ENCODE measurements around the gene TRIML1.

DNA sequence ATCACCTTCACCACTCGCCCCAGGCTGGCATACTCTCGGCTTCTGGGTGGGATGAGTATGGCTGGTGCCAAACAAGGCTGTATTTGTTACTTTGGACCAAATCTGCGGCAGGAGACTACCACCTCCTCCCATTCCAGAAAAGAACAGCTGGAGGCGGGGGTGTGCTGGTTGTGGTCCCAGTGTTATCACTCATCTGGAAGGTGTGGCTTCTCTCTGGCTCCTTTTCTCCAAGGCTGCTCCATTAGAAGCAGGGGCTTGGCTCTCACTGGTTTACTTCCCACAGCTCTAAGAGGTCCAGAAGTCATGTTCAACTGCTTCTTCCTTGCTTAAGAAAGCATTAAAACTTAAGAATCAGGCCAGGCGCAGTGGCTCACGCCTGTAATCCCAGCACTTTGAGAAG, 27.3 kb upstream of the TRIML1 start:
- TF ChIP-seq POLR2A (IDR thresholded peaks at IDR 0.05) (no peak), POLR2AphosphoS5 (IDR thresholded peaks at IDR 0.05) (no peak)
- TF ChIP-seq, protein P1, sequence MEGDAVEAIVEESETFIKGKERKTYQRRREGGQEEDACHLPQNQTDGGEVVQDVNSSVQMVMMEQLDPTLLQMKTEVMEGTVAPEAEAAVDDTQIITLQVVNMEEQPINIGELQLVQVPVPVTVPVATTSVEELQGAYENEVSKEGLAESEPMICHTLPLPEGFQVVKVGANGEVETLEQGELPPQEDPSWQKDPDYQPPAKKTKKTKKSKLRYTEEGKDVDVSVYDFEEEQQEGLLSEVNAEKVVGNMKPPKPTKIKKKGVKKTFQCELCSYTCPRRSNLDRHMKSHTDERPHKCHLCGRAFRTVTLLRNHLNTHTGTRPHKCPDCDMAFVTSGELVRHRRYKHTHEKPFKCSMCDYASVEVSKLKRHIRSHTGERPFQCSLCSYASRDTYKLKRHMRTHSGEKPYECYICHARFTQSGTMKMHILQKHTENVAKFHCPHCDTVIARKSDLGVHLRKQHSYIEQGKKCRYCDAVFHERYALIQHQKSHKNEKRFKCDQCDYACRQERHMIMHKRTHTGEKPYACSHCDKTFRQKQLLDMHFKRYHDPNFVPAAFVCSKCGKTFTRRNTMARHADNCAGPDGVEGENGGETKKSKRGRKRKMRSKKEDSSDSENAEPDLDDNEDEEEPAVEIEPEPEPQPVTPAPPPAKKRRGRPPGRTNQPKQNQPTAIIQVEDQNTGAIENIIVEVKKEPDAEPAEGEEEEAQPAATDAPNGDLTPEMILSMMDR (IDR thresholded peaks at IDR 0.05) = no peak
